Subcutaneous abdominal adipose tissue (tissue), 5 donors: ENCODE results near the gene PTPN14.
"Not testable (repeated sequence)": the region's sequence is repeated elsewhere in the genome, so short reads cannot be mapped to it uniquely, and the experiment has no call there.

Experiments
- H3K27ac ChIP-seq: one replicate; pipeline ENCODE4 v1.7.0; 2013; ENCODE audit warnings: low read depth, mild to moderate bottlenecking, inconsistent platforms, low read length, moderate library complexity
- H3K27me3 ChIP-seq, 5 donors: one replicate each; pipeline ENCODE4 v1.7.0; 2013; ENCODE audit warnings: low read length in 5 of 5, inconsistent platforms in 1 of 5; ENCODE audit not compliant: control insufficient read depth in 5 of 5, insufficient read depth in 4 of 5
- H3K36me3 ChIP-seq, 5 donors: one replicate each; pipeline ENCODE4 v1.7.0; 2013; ENCODE audit warnings: low read length in 5 of 5; ENCODE audit not compliant: control insufficient read depth in 5 of 5, insufficient read depth in 5 of 5
- H3K4me1 ChIP-seq, 5 donors: one replicate each; pipeline ENCODE4 v1.7.0; 2013; ENCODE audit warnings: low read length in 5 of 5, mild to moderate bottlenecking in 3 of 5, moderate library complexity in 1 of 5; ENCODE audit not compliant: control insufficient read depth in 5 of 5, insufficient read depth in 5 of 5
- H3K4me3 ChIP-seq, 5 donors: one replicate each; pipeline ENCODE4 v1.7.0; 2013; ENCODE audit warnings: low read length in 5 of 5, low read depth in 1 of 5
- H3K9ac ChIP-seq, 5 donors: one replicate each; pipeline ENCODE4 v1.7.0; 2013; ENCODE audit warnings: low read length in 5 of 5, mild to moderate bottlenecking in 4 of 5, moderate library complexity in 3 of 5
- H3K9me3 ChIP-seq, 5 donors: one replicate each; pipeline ENCODE4 v1.7.0; 2013; ENCODE audit warnings: low read length in 5 of 5; ENCODE audit not compliant: control insufficient read depth in 5 of 5
- donor health status: healthy.
- donor health status: healthy.
- donor health status: healthy.
- donor health status: healthy.
- donor health status: healthy.

The PTPN14 gene

DNA sequence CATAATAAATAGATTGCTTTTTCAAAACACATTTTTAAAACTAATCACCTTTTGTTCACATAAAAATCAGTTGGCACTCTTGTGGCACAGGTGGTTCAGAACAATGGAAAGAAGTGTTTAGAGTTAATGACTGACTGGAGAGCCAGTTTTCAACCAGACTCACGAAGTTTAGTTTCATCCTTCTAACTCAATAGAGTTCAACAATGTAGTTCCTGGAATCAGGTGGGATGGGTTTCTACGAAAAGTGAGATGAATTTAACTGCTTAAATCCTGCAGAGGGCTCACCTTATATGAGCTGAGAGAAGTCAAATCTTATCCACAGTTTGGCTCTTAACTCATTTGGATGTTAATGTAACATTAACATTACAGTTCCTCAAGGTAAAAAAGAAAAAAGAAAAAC lies 153.9 kb downstream of the PTPN14 start:
- Histone ChIP-seq H3K9ac (no peak overlapping the region), H3K9me3 (no peaks in the 10 kb centered on the region), H3K27me3 (no peaks in the 10 kb centered on the region), H3K36me3 (peaks cover 15 to 44% (median 33%) of the 10 kb centered on the region in 5 donors), H3K4me3 (no peak overlapping the region), H3K4me1 (peaks cover 0 to 3% (median under 1%) of the 10 kb centered on the region in 5 donors), H3K27ac (no peak overlapping the region)

DNA sequence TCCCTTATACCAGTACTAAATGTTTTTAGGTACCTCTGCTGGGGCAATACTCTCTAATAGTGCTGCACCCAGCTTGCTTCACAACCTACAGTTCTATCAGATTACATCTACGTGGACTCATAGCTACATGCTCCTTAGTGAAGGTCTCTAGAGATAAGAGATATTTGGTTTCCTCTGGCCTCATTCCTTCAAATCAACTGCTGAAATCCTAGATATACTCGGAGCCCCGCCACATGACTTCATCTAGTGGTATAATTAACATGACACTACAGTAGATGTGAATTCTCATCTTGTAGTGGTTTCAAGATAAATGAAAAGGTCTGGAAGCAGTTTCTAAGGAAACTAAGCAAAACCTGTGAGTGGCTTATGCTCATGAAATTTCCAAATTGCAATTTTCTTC lies 155.1 kb downstream of the PTPN14 start:
- Histone ChIP-seq H3K9ac (no peak overlapping the region), H3K4me1 (no peaks in the 10 kb centered on the region), H3K9me3 (no peaks in the 10 kb centered on the region), H3K27me3 (no peaks in the 10 kb centered on the region), H3K36me3 (peaks cover 12 to 48% (median 37%) of the 10 kb centered on the region in 5 donors), H3K27ac (no peak overlapping the region), H3K4me3 (no peak overlapping the region)

DNA sequence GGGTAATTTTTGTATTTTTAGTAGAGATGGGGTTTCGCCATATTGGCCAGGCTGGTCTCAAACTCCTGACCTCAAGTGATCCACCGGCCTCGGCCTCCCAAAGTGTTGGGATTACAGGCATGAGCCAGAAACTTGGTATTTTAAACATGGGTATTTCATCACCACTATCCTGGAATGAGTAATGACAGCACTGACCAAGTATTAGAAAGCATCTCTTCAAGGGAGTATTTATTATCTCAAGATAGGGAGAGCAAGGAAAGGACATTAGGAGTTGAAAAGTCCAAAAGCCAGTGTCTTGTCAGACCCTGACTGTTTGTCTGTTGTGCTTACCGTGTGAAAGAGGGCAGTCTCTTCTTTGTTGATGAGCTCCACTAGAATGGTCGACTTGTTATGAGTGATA lies 156.8 kb downstream of the PTPN14 start:
- H3K9me3 ChIP-seq, H3K27ac ChIP-seq: not testable (repeated sequence)
- H3K36me3 ChIP-seq = peaks cover 17 to 42% (median 38%) of the 10 kb centered on the region in 5 donors

DNA sequence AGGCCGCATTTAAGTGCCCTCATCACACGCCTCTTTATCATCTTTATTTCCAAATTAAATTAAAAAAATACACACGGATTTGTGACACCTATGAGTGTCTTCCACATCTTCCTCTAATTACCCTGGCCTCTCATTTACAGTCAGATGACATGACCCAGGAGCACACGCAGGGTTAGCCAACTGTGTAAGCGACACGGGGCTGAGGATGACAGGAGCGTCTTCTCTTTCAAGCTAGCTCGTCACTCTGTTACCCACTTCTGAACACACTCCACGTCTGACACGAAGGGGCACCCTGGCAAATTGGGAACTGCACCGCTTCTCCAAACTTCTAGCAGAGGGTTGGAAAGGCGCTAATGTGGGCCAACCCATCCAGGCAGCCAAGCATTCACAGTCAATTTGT lies 158.3 kb downstream of the PTPN14 start:
- peaks cover 18 to 39% (median 36%) of the 10 kb centered on the region in 5 donors for H3K36me3 ChIP-seq
- H3K4me3 ChIP-seq = no peak overlapping the region
- no peak overlapping the region for H3K27ac ChIP-seq
- H3K9ac ChIP-seq = no peak overlapping the region
- no peaks in the 10 kb centered on the region for H3K27me3 ChIP-seq
- no peaks in the 10 kb centered on the region for H3K9me3 ChIP-seq
- H3K4me1 ChIP-seq = no peaks in the 10 kb centered on the region

More for the DNA sequence above, 156.8 kb downstream of the PTPN14 start:
- not testable (repeated sequence) for H3K4me3 ChIP-seq, H3K4me1 ChIP-seq, H3K9ac ChIP-seq, H3K27me3 ChIP-seq

DNA sequence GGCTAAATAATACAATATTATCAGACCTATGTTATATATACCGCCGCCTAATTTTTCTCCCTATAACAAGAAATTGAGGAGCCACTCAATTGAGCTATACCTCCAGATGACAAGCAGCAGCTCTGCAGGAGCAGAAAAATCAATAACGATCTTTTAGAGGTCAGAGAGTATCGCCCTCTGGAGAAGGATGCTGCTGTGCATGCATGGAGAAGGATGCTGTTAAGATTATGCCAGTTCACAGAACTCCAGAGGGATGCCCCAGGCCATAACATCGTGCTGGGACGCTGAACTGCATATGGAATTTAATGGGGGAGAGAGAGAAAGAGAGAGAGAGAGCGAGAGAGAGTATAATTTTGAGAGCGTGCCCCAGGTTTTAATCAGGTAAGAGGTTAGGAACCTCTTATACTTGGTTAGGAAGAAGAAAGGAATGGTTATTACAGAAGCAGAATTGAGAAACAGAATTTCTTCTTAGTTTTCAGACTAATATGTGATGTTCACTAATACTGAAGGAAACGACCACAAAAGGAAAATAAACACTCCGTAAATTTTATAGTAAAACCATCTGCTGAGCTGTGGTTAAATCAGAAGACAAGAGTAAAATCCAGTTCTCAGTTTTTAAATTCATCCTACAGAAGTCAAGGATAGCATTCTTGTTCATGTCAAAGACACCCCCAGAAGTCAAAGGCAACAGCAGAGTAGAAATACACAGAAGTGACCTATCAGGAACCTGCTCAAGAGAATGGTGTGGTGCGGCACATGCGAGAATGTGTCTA lies 159.3 kb downstream of the PTPN14 start:
- no peaks in the 10 kb centered on the region for H3K9me3 ChIP-seq
- H3K36me3 ChIP-seq = peaks cover 16 to 42% (median 31%) of the 10 kb centered on the region in 5 donors
- H3K4me3 ChIP-seq = no peak overlapping the region
- no peak overlapping the region for H3K27ac ChIP-seq
- no peaks in the 10 kb centered on the region for H3K27me3 ChIP-seq
- no peak overlapping the region for H3K9ac ChIP-seq
- no peaks in the 10 kb centered on the region for H3K4me1 ChIP-seq

DNA sequence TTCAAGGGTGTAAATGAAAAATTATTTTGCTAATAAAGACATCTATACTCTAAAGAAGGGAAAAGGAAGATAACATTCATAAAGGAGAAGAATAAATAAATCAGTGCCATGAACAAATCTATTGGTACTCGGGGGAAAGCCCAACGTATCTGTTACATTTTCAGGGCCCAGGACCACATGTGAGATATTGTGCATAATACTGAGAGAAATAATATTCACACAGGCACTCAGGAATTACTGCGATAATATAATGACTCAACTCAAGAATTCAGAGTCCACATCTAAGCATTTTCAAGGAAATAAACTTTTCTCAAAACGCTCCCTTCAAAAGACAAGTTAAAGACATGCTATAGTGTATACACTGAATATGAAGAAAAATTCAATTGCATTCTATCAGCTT lies 161.7 kb downstream of the PTPN14 start:
- H3K9ac ChIP-seq = no peak overlapping the region
- H3K4me3 ChIP-seq = no peak overlapping the region
- H3K36me3 ChIP-seq = peaks cover 14 to 57% (median 39%) of the 10 kb centered on the region in 5 donors
- no peaks in the 10 kb centered on the region for H3K4me1 ChIP-seq
- H3K27ac ChIP-seq = no peak overlapping the region
- H3K9me3 ChIP-seq = no peaks in the 10 kb centered on the region
- no peaks in the 10 kb centered on the region for H3K27me3 ChIP-seq

DNA sequence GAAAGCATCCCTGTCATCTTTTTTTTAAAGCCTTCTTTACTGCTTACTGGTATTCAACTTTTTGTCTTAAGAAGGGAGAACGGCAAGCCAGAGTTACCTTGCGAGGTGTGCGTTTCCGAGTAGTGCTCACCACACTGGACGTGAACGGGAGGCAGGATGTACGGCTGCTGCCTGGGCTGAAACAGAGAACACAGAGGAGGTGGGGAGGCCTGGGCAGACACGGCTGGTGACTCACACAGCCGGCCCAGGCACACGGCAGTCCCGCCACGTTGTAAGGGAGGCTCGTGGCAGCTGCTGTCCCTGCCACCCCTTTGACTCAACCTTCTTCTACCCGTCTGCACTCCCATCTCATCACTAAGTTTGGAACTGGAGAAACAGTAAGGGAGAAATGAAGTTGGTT lies 164.7 kb downstream of the PTPN14 start:
- H3K27me3 ChIP-seq = no peaks in the 10 kb centered on the region
- H3K9ac ChIP-seq = no peak overlapping the region
- no peak overlapping the region for H3K27ac ChIP-seq
- no peaks in the 10 kb centered on the region for H3K9me3 ChIP-seq
- H3K36me3 ChIP-seq = peaks cover 16 to 56% (median 42%) of the 10 kb centered on the region in 5 donors
- no peak overlapping the region for H3K4me3 ChIP-seq
- peaks cover 0 to 3% (median 0%) of the 10 kb centered on the region in 5 donors for H3K4me1 ChIP-seq

DNA sequence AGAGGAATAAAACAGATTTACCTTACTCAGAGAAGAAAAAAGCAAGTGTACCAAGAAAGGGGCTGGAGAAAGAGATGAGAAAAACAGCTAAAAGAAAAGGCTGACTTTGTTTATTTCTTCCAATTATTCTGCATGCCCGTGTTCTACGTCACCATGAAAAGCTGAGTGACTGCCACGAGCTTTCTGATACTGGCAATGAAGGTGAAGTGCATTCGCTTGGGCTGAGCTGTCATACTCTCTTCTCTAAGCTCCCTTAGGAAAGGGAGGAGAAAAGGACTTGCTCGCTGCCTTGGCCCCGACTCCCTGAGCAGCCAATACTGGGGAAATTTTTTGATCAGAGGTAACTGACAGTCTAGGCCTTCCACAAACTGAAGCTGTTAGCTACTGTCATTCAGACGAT lies 165.1 kb downstream of the PTPN14 start:
- Histone ChIP-seq H3K36me3 (peaks cover 16 to 60% (median 43%) of the 10 kb centered on the region in 5 donors), H3K27me3 (no peaks in the 10 kb centered on the region), H3K27ac (no peak overlapping the region), H3K9ac (no peak overlapping the region), H3K4me3 (no peak overlapping the region), H3K4me1 (peaks cover 0 to 3% (median 0%) of the 10 kb centered on the region in 5 donors), H3K9me3 (no peaks in the 10 kb centered on the region)

DNA sequence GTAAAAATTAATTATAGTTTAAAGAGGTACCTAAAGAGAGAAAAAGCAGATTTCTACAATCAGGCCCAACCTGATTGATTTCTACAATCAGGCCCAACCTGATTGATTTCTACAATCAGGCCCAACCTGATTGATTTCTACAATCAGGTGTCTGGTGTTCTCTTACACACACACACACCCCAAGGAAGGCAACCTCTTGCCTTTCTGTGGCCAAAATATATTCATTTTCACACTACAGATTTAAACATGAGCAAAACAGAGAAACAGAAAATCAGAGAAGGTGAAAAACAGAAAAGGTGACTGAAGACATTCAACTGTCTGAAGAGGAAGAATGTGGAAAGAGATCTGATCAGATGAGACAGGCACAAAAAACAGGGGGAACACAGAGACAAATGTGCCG lies 166.0 kb downstream of the PTPN14 start:
- no peak overlapping the region for H3K9ac ChIP-seq
- H3K9me3 ChIP-seq = no peaks in the 10 kb centered on the region
- H3K4me1 ChIP-seq = peaks cover 0 to 3% (median 0%) of the 10 kb centered on the region in 5 donors
- H3K36me3 ChIP-seq = peaks cover 19 to 56% (median 43%) of the 10 kb centered on the region in 5 donors
- H3K27ac ChIP-seq = no peak overlapping the region
- H3K4me3 ChIP-seq = no peak overlapping the region
- no peaks in the 10 kb centered on the region for H3K27me3 ChIP-seq

DNA sequence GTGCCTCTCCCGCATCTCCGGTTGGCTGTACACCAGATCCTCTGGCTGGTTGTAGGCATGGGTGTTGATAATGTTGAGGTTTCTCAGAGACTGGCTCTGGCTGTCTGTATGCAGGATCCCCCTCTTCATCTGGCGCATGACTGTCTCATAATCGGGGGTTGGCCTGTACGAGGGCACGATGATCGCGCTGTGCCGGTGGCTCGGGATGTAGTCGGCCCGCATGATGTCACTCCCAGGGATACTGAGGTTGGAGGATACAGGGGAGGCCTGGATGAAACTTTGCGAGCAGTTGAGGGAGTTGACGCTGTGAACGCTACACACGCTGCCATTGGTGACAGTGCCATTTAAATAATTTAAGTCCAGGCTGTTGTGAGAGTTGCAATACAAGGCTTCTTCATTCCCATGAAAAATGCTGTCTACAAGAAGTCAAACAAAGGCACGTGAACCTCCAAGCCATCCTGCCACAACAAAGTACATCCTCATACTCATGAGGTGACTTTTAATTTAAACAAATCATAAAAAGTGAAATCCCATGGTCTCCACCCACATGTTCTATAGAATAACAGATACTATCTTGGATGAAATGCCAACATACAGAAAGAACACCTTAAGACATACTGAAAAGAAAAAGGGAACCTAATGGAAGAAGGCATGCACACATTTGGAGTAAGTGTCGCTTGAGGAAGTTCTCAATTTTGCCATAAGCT lies 166.9 kb downstream of the PTPN14 start:
- H3K27me3 ChIP-seq = no peaks in the 10 kb centered on the region
- no peak overlapping the region for H3K27ac ChIP-seq
- no peak overlapping the region for H3K9ac ChIP-seq
- peaks cover 10 to 52% (median 43%) of the 10 kb centered on the region in 5 donors for H3K36me3 ChIP-seq
- H3K9me3 ChIP-seq = no peaks in the 10 kb centered on the region
- H3K4me3 ChIP-seq = no peak overlapping the region
- peaks cover 0 to 3% (median 0%) of the 10 kb centered on the region in 5 donors for H3K4me1 ChIP-seq
